Hepatocyte (in vitro differentiated cells): ENCODE measurements around the gene HEPHL1. TPM values are rescaled to one million over a fixed set of nuclear protein-coding genes. Genes with fewer than 3 reads are reported as not detected.

Experiments used
- DNase-seq: peaks from one replicate; pipeline ENCODE4 v3.0.0-alpha.2; 2016; ENCODE audit warnings: low spot score
- H2AFZ ChIP-seq: fragments of 200-600 bp; sonication (generic); 2 replicates; pipeline ENCODE4 v1.6.0; 2016; ENCODE audit warnings: antibody characterized with exemption, mild to moderate bottlenecking
- H3K27ac ChIP-seq: fragments of 200-600 bp; sonication (generic); 2 replicates; pipeline ENCODE4 v1.5.1; 2016; ENCODE audit warnings: mild to moderate bottlenecking
- H3K27me3 ChIP-seq: fragments of 200-600 bp; sonication (generic); 2 replicates; pipeline ENCODE4 v1.6.1; 2016
- H3K36me3 ChIP-seq: fragments of 200-600 bp; sonication (generic); replicated peaks from 2 replicates; pipeline ENCODE4 v1.5.1; 2016; ENCODE audit warnings: low read depth; ENCODE audit not compliant: insufficient read depth
- H3K4me1 ChIP-seq: fragments of 200-600 bp; sonication (generic); 2 replicates; pipeline ENCODE4 v1.5.1; 2016; ENCODE audit warnings: mild to moderate bottlenecking, moderate library complexity; ENCODE audit not compliant: insufficient read depth
- H3K4me2 ChIP-seq: fragments of 200-600 bp; sonication (generic); 2 replicates; pipeline ENCODE4 v1.6.0; 2016
- H3K4me3 ChIP-seq: fragments of 200-600 bp; sonication (generic); 2 replicates; pipeline ENCODE4 v1.5.1; 2016; ENCODE audit warnings: mild to moderate bottlenecking
- H3K79me2 ChIP-seq: fragments of 200-600 bp; sonication (generic); 2 replicates; pipeline ENCODE4 v1.6.0; 2017; ENCODE audit warnings: mild to moderate bottlenecking
- H3K9me2 ChIP-seq: fragments of 200-600 bp; sonication (generic); replicated peaks from 2 replicates; pipeline ENCODE4 v1.6.0; 2017; ENCODE audit warnings: mild to moderate bottlenecking; ENCODE audit not compliant: insufficient read depth
- H3K9me3 ChIP-seq: fragments of 200-600 bp; sonication (generic); 2 replicates; pipeline ENCODE4 v1.5.1; 2016; ENCODE audit warnings: low read depth, mild to moderate bottlenecking
- H4K20me1 ChIP-seq: fragments of 200-600 bp; sonication (generic); 2 replicates; pipeline ENCODE4 v1.6.0; 2016; ENCODE audit warnings: mild to moderate bottlenecking; ENCODE audit not compliant: insufficient read depth, poor library complexity, severe bottlenecking
- EZH2 ChIP-seq: fragments of 200-600 bp; sonication (generic); IDR thresholded peaks from 2 replicates; pipeline ENCODE4 v1.6.1; 2016; ENCODE audit warnings: antibody characterized with exemption, mild to moderate bottlenecking, borderline replicate concordance
- EZH2phosphoT487 ChIP-seq: fragments of 200-600 bp; sonication (generic); IDR thresholded peaks from one replicate; pipeline ENCODE4 v1.6.1; 2018; ENCODE audit warnings: antibody characterized with exemption, mild to moderate bottlenecking, low read depth, moderate library complexity; ENCODE audit not compliant: unreplicated experiment, severe bottlenecking
- WGBS: methylation state at CpG from one replicate; pipeline ENCODE4 v1.1.6; 2016; ENCODE audit warnings: low lambda C conversion rate; ENCODE audit errors: missing lambda C conversion rate; 5-methylcytosine and 5-hydroxymethylcytosine counted together
- polyA plus RNA-seq: library from polyadenylated mRNA; unstranded; fragments of >200 nt; fragmentation: Nextera tagmentation; extraction: Ambion mirVana; gene quantifications from 2 replicates; pipeline ENCODE4 v1.2.1, GENCODE V29; 2016
- total RNA-seq: library from RNA; depleted of rRNA; stranded (reverse); fragments of >200 nt; gene quantifications from 2 replicates; pipeline ENCODE4 v1.2.3, GENCODE V29; 2014
- TF ChIP-seq, protein P1 (sequence below): fragments of 200-600 bp; sonication (generic); IDR thresholded peaks from 2 replicates; pipeline ENCODE4 v1.5.1; 2016; ENCODE audit warnings: antibody characterized with exemption, mild to moderate bottlenecking; ENCODE audit not compliant: poor library complexity

HEPHL1 gene
- total and polyA plus RNA-seq, 2 experiments from 2014 or later: 0.07 to 0.17 TPM

GRCh38 chr11:94025690-94026394 lies 4.7 kb downstream of the HEPHL1 start:
- H3K9me3 ChIP-seq: no peaks in the 10 kb centered on the region
- DNase-seq: no peak
- no peaks in the 10 kb centered on the region for H3K79me2 ChIP-seq
- 84% methylated on average over 2 of the region's 2 CpGs for WGBS
- H3K4me2 ChIP-seq: no peak overlapping the region
- TF ChIP-seq, protein P1, sequence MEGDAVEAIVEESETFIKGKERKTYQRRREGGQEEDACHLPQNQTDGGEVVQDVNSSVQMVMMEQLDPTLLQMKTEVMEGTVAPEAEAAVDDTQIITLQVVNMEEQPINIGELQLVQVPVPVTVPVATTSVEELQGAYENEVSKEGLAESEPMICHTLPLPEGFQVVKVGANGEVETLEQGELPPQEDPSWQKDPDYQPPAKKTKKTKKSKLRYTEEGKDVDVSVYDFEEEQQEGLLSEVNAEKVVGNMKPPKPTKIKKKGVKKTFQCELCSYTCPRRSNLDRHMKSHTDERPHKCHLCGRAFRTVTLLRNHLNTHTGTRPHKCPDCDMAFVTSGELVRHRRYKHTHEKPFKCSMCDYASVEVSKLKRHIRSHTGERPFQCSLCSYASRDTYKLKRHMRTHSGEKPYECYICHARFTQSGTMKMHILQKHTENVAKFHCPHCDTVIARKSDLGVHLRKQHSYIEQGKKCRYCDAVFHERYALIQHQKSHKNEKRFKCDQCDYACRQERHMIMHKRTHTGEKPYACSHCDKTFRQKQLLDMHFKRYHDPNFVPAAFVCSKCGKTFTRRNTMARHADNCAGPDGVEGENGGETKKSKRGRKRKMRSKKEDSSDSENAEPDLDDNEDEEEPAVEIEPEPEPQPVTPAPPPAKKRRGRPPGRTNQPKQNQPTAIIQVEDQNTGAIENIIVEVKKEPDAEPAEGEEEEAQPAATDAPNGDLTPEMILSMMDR: no peak
- no peaks in the 10 kb centered on the region for H4K20me1 ChIP-seq
- no peaks in the 10 kb centered on the region for H3K4me1 ChIP-seq
- no peak overlapping the region for H2AFZ ChIP-seq
- no peak overlapping the region for H3K27ac ChIP-seq
- H3K27me3 ChIP-seq: no peaks in the 10 kb centered on the region
- H3K36me3 ChIP-seq: no peaks in the 10 kb centered on the region
- no peak overlapping the region for H3K4me3 ChIP-seq
- H3K9me2 ChIP-seq: no peaks in the 10 kb centered on the region

- TF ChIP-seq EZH2phosphoT487: no peak
- no peak overlapping the region for H2AFZ ChIP-seq
- H3K79me2 ChIP-seq: no peaks in the 10 kb centered on the region
- no peaks in the 10 kb centered on the region for H3K27me3 ChIP-seq
- H3K9me2 ChIP-seq: no peaks in the 10 kb centered on the region
- H3K4me2 ChIP-seq: no peak overlapping the region
- 90% methylated on average over 5 of the region's 5 CpGs for WGBS
- H3K27ac ChIP-seq: no peak overlapping the region
- no peak overlapping the region for H3K4me3 ChIP-seq
- no peaks in the 10 kb centered on the region for H3K36me3 ChIP-seq
- no peaks in the 10 kb centered on the region for H3K9me3 ChIP-seq
- DNase-seq: no peak
- no peaks in the 10 kb centered on the region for H4K20me1 ChIP-seq
- H3K4me1 ChIP-seq: no peaks in the 10 kb centered on the region
Observed at GRCh38 chr11:94027210-94027609, 6.1 kb downstream of the HEPHL1 start.

- TF ChIP-seq EZH2: no peak
- TF ChIP-seq EZH2phosphoT487: no peak
- TF ChIP-seq, protein P1: no peak
- Histone ChIP-seq H4K20me1 (no peaks in the 10 kb centered on the region), H3K27me3 (no peaks in the 10 kb centered on the region), H3K4me1 (no peaks in the 10 kb centered on the region), H2AFZ (no peak overlapping the region), H3K27ac (peak overlapping the region; percentile 15), H3K79me2 (no peaks in the 10 kb centered on the region), H3K36me3 (no peaks in the 10 kb centered on the region), H3K4me2 (no peak overlapping the region), H3K9me3 (no peaks in the 10 kb centered on the region), H3K4me3 (no peak overlapping the region), H3K9me2 (no peaks in the 10 kb centered on the region)
- peak; percentile 43 for DNase-seq
- WGBS: 83% methylated on average over 2 of the region's 2 CpGs
Observed at GRCh38 chr11:94028436-94028835, 7.3 kb downstream of the HEPHL1 start.

DNA sequence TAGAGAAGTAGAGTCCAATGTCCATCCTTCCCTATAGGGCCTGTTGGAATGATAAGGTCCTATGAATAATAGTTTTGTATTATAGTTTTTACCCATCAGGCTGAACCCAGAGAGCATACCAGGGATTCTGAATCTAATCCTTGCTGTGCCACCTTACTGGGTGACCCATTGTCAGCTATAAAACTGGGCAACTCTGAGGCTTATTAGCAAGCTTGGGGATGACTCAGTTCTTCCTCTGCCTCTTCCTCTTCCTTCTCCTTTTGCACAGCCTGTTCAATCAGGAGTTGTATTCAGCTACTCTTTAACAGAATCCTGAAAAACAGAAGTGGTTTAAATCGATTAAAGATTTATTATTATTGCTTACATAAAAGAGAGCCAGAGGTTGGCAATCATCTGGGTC lies 8.9 kb downstream of the HEPHL1 start:
- no peak for DNase-seq
- H4K20me1 ChIP-seq: no peaks in the 10 kb centered on the region
- 88% methylated on average over 1 of the region's 1 CpG for WGBS
- TF ChIP-seq EZH2phosphoT487 (no peak), EZH2 (no peak)
- TF ChIP-seq, protein P1: no peak
- H3K9me3 ChIP-seq: no peaks in the 10 kb centered on the region
- no peaks in the 10 kb centered on the region for H3K27me3 ChIP-seq
- no peak overlapping the region for H3K4me2 ChIP-seq
- no peaks in the 10 kb centered on the region for H3K36me3 ChIP-seq
- no peak overlapping the region for H3K4me3 ChIP-seq
- H3K27ac ChIP-seq: no peak overlapping the region
- no peaks in the 10 kb centered on the region for H3K4me1 ChIP-seq
- no peaks in the 10 kb centered on the region for H3K79me2 ChIP-seq
- H2AFZ ChIP-seq: no peak overlapping the region
- no peaks in the 10 kb centered on the region for H3K9me2 ChIP-seq
